GM20000 (cell line): ENCODE results near the gene ORC3.
"Not testable (repeated sequence)": the region's sequence is repeated elsewhere in the genome, so short reads cannot be mapped to it uniquely, and the experiment has no call there.

Experiments
- DNase-seq: peaks from one replicate; pipeline ENCODE4 v3.0.0; 2012; ENCODE audit warnings: low spot score
- TF ChIP-seq, protein P1 (sequence below): IDR thresholded peaks from 2 replicates; pipeline ENCODE4 v1.5.1; 2012; ENCODE audit warnings: mild to moderate bottlenecking, control low read depth; ENCODE audit errors: extremely low read depth, missing control alignments

ORC3 gene

GRCh38 chr6:87682310-87682709 lies 92.4 kb downstream of the ORC3 start:
- no peak for DNase-seq

GRCh38 chr6:87683890-87684289 lies 94.0 kb downstream of the ORC3 start:
- no peak for DNase-seq
- TF ChIP-seq, protein P1, sequence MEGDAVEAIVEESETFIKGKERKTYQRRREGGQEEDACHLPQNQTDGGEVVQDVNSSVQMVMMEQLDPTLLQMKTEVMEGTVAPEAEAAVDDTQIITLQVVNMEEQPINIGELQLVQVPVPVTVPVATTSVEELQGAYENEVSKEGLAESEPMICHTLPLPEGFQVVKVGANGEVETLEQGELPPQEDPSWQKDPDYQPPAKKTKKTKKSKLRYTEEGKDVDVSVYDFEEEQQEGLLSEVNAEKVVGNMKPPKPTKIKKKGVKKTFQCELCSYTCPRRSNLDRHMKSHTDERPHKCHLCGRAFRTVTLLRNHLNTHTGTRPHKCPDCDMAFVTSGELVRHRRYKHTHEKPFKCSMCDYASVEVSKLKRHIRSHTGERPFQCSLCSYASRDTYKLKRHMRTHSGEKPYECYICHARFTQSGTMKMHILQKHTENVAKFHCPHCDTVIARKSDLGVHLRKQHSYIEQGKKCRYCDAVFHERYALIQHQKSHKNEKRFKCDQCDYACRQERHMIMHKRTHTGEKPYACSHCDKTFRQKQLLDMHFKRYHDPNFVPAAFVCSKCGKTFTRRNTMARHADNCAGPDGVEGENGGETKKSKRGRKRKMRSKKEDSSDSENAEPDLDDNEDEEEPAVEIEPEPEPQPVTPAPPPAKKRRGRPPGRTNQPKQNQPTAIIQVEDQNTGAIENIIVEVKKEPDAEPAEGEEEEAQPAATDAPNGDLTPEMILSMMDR = no peak

More at GRCh38 chr6:87682310-87682709, 92.4 kb downstream of the ORC3 start:
- TF ChIP-seq, protein P1 = no peak

DNA sequence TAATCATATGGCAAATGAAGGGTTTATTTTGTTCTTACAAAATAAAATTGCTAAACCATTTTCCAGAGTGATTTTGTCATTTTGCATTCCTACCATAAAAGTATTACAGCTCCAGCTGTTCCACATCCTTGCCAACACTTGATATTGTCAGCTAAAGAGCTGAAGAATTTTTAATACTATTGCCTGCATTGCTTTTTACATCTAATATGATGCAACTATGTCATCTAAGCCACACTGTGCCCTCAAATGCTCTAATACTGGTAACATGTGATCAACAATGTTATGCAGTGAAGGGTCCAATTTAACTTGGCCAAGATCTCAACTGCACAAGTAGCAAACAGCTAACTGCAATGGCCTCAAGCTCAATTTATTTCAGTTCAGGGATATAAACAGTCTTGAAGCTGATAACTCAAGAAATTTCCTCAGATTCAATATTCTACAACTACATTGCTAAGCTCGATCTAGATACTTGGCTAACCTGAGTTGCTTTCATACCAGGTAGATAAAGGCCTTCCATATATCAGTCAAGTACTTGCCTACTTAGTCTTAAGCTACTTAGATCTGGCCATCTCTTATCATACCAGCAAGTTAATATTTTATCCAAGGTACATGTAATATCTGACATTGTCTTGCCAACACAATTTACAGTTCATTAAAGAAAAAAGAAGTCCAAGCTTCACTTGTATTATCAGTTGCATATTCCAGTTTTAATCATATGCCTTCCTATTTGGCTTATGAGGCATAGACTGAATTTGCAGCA lies 95.1 kb downstream of the ORC3 start:
- no peak for DNase-seq
- TF ChIP-seq, protein P1 = no peak

- DNase-seq = not testable (repeated sequence)
Observed at GRCh38 chr6:87686636-87687205, 96.8 kb downstream of the ORC3 start.

GRCh38 chr6:87687296-87687695 lies 97.4 kb downstream of the ORC3 start:
- no peak for DNase-seq
- TF ChIP-seq, protein P1 = no peak

DNA sequence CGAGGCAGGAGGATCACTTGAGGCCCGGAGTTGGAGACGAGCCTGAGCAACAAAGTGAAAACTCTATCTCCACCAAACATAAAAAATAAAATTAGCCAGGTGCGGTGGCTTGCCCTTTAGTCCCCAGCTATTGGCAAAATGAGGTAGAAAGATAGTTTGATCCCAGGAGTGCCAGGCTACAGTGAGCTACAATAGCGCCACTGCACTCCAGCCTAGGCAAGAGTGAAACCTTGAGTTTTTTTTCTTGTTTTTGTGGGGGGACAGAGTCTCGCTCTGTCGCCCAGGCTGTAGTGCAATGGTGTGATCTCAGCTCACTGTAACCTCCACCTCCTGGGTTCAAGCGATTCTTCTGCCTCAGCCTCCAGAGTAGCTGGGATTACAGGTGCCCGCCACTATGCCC lies 98.0 kb downstream of the ORC3 start:
- DNase-seq = not testable (repeated sequence)

DNA sequence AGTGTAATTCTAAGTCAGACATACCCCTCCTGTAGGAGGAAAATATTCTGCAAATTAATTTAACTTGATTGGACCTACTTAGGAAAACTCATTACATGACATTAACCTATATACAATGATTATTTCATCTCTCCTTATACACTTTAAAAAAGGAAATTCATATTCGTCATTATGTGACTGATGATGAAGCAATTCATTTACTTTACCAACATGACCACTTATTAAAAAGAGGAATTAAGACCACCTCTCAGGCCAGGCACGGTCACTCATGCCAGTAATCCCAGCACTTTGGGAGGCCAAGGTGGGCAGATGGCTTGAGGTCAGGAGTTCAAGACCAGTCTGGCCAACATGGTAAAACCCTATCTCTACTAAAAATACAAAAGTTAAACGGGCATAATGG lies 100.5 kb downstream of the ORC3 start:
- TF ChIP-seq, protein P1 = no peak
- DNase-seq = no peak

DNA sequence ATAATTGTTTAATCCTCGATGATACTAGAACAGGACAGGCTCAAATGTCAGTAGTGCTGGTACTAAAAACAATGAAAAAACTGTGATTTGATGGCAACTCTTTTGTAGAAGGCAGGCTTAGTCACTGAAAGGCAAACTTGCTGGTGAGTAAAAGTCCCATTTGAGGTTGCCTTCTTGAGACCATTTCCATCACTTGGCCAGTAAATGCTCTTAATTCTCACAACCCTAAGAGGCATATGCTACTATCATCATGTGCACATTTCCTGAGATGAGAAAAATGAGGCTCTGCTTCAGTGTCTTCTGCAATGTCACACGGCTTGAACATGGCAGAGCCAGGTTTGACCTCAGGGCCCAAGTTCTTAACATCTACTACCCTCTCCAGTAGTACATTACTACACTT lies 102.2 kb downstream of the ORC3 start:
- no peak for DNase-seq
- TF ChIP-seq, protein P1 = no peak

DNA sequence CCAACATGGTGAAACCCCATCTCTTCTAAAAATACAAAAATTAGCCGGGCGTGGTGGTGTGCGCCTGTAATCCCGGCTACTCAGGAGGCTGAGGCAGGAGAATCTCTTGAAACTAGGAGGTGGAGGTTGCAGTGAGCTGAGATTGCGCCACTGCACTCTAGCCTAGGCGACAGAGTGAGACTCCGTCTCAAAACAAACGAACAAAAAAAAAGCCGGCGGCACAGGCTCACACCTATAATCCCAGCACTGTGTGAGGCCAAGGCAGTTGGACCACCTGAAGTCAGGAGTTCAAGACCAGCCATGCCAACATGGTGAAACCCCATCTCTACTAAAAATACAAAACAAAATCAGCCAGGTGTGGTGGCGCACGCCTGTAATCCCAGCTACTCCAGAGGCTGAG lies 106.9 kb downstream of the ORC3 start:
- not testable (repeated sequence) for DNase-seq
